HEK293 (cell line): ENCODE results near the gene CDK14.

Experiments
- CTCF ChIA-PET: fragments of 350-600 bp; formaldehyde crosslinking; extraction: SDS; loops from one replicate; lab custom pipeline; 2021; ENCODE audit warnings: antibody characterized with exemption; lab: Yijun Ruan, JAX
- POLR2A ChIA-PET: fragments of 300-600 bp; formaldehyde crosslinking; extraction: SDS; loops from one replicate; lab custom pipeline; 2020; ENCODE audit warnings: antibody characterized with exemption, inconsistent platforms; lab: Yijun Ruan, JAX
- H3K27ac ChIP-seq: fragments of 200-500 bp; sonication (Bioruptor generic); 2 replicates; pipeline ENCODE4 v1.5.1; 2014; ENCODE audit warnings: low read depth, low read length, control low read depth, inconsistent platforms; ENCODE audit errors: extremely low read depth
- H3K36me3 ChIP-seq, 2 experiments: fragments of 200-500 bp in 1 of 2; sonication (Bioruptor generic) in 1 of 2; 1 replicate in 1 of 2; 2 replicates in 1 of 2; pipeline ENCODE4 v1.5.1; 2014 to 2017; ENCODE audit warnings: inconsistent platforms in 2 of 2, low read length in 2 of 2; ENCODE audit not compliant: control insufficient read depth in 2 of 2, insufficient read depth in 1 of 2
- H3K4me1 ChIP-seq: fragments of 200-500 bp; sonication (Bioruptor generic); 2 replicates; pipeline ENCODE4 v1.5.1; 2014; ENCODE audit warnings: mild to moderate bottlenecking, low read length, inconsistent platforms; ENCODE audit not compliant: control insufficient read depth, insufficient read depth
- H3K4me3 ChIP-seq: 2 replicates; pipeline ENCODE4 v1.5.1; 2011; ENCODE audit warnings: low read depth, mild to moderate bottlenecking, control low read depth, low read length, moderate library complexity
- H3K9me3 ChIP-seq: fragments of 200-500 bp; sonication (Bioruptor generic); 2 replicates; pipeline ENCODE4 v1.5.1; 2014; ENCODE audit warnings: low read depth, low read length, inconsistent platforms; ENCODE audit not compliant: control insufficient read depth, insufficient read depth
- CTCF ChIP-seq: fragments of 450-650 bp; formaldehyde crosslinking; IDR thresholded peaks from 2 replicates; pipeline ENCODE4 v1.5.1; 2016; ENCODE audit warnings: missing biosample characterization, missing genetic modification characterization
- EGR2 ChIP-seq: fragments of 450-650 bp; formaldehyde crosslinking; IDR thresholded peaks from 2 replicates; pipeline ENCODE4 v1.5.1; 2016; ENCODE audit warnings: low read depth, missing biosample characterization, missing genetic modification characterization
- GFI1B ChIP-seq: fragments of 450-650 bp; formaldehyde crosslinking; IDR thresholded peaks from 2 replicates; pipeline ENCODE4 v1.5.1; 2016; ENCODE audit warnings: missing biosample characterization, missing genetic modification characterization
- HOXD13 ChIP-seq: sonication (generic); formaldehyde crosslinking; IDR thresholded peaks from 2 replicates; pipeline ENCODE4 v1.8.0; 2022; ENCODE audit warnings: missing genetic modification reagents, borderline replicate concordance
- KLF1 ChIP-seq: fragments of 450-650 bp; formaldehyde crosslinking; IDR thresholded peaks from 2 replicates; pipeline ENCODE4 v1.5.1; 2016; ENCODE audit warnings: missing biosample characterization, missing genetic modification characterization
- KLF7 ChIP-seq: fragments of 450-650 bp; formaldehyde crosslinking; IDR thresholded peaks from 2 replicates; pipeline ENCODE4 v1.5.1; 2016; ENCODE audit warnings: missing biosample characterization, missing genetic modification characterization, borderline replicate concordance
- KLF8 ChIP-seq: fragments of 450-650 bp; formaldehyde crosslinking; IDR thresholded peaks from 2 replicates; pipeline ENCODE4 v1.5.1; 2016; ENCODE audit warnings: missing biosample characterization, missing genetic modification characterization
- PRDM1 ChIP-seq: fragments of 450-650 bp; formaldehyde crosslinking; IDR thresholded peaks from 2 replicates; pipeline ENCODE4; 2016; ENCODE audit warnings: missing biosample characterization, missing genetic modification characterization
- ZBTB49 ChIP-seq: fragments of 450-650 bp; formaldehyde crosslinking; IDR thresholded peaks from 2 replicates; pipeline ENCODE4 v1.5.1; 2016; ENCODE audit warnings: missing biosample characterization, missing genetic modification characterization, low read depth
- ZFP41 ChIP-seq: fragments of 450-650 bp; formaldehyde crosslinking; IDR thresholded peaks from 2 replicates; pipeline ENCODE4 v1.5.1; 2016; ENCODE audit warnings: missing biosample characterization, missing genetic modification characterization, borderline replicate concordance
- ZNF211 ChIP-seq: fragments of 450-650 bp; formaldehyde crosslinking; IDR thresholded peaks from 2 replicates; pipeline ENCODE4 v1.5.1; 2016; ENCODE audit warnings: low read depth, missing biosample characterization, missing genetic modification characterization
- ZNF324 ChIP-seq: fragments of 450-650 bp; formaldehyde crosslinking; IDR thresholded peaks from 2 replicates; pipeline ENCODE4 v1.5.1; 2016; ENCODE audit warnings: missing biosample characterization, missing genetic modification characterization
- ZNF366 ChIP-seq: fragments of 450-650 bp; formaldehyde crosslinking; conservative IDR thresholded peaks from 2 replicates; pipeline ENCODE4 v1.5.1; 2016; ENCODE audit warnings: missing biosample characterization, missing genetic modification characterization
- ZNF488 ChIP-seq: fragments of 450-650 bp; formaldehyde crosslinking; IDR thresholded peaks from 2 replicates; pipeline ENCODE4 v1.5.1; 2016; ENCODE audit warnings: missing biosample characterization, missing genetic modification characterization
- ZNF510 ChIP-seq: fragments of 450-650 bp; formaldehyde crosslinking; IDR thresholded peaks from 2 replicates; pipeline ENCODE4 v1.5.1; 2018; ENCODE audit warnings: mild to moderate bottlenecking, missing genetic modification characterization, missing biosample characterization; ENCODE audit not compliant: insufficient replicate concordance
- ZNF549 ChIP-seq: fragments of 450-650 bp; IDR thresholded peaks from 2 replicates; pipeline ENCODE4 v1.5.1; 2018; ENCODE audit warnings: missing biosample characterization, missing genetic modification characterization, mild to moderate bottlenecking, inconsistent platforms, moderate library complexity
- ZNF555 ChIP-seq: fragments of 450-650 bp; formaldehyde crosslinking; conservative IDR thresholded peaks from 2 replicates; pipeline ENCODE4 v1.5.1; 2017; ENCODE audit warnings: missing biosample characterization, mild to moderate bottlenecking, missing genetic modification characterization, inconsistent platforms
- ZNF621 ChIP-seq: fragments of 450-650 bp; formaldehyde crosslinking; IDR thresholded peaks from 2 replicates; pipeline ENCODE4 v1.5.1; 2017; ENCODE audit warnings: missing biosample characterization, missing genetic modification characterization
- ZNF623 ChIP-seq: fragments of 450-650 bp; formaldehyde crosslinking; IDR thresholded peaks from 2 replicates; pipeline ENCODE4 v1.5.1; 2016; ENCODE audit warnings: missing biosample characterization, missing genetic modification characterization
- ZNF664 ChIP-seq: fragments of 450-650 bp; formaldehyde crosslinking; IDR thresholded peaks from 2 replicates; pipeline ENCODE4 v1.5.1; 2016; ENCODE audit warnings: missing biosample characterization, missing genetic modification characterization
- ZNF692 ChIP-seq: fragments of 450-650 bp; formaldehyde crosslinking; IDR thresholded peaks from 2 replicates; pipeline ENCODE4 v1.5.1; 2016; ENCODE audit warnings: missing biosample characterization, missing genetic modification characterization
- ZNF704 ChIP-seq: fragments of 450-650 bp; formaldehyde crosslinking; IDR thresholded peaks from 2 replicates; pipeline ENCODE4 v1.5.1; 2016; ENCODE audit warnings: missing biosample characterization, missing genetic modification characterization
- ZNF785 ChIP-seq: fragments of 450-650 bp; formaldehyde crosslinking; IDR thresholded peaks from 2 replicates; pipeline ENCODE4 v1.5.1; 2016; ENCODE audit warnings: missing biosample characterization, missing genetic modification characterization

Gene CDK14

GRCh38 chr7:90710466-90710850 is 114.3 kb downstream of the CDK14 start:
- H3K9me3 ChIP-seq = no peaks in the 10 kb centered on the region
- TF ChIP-seq ZNF664 (tag by site-specific recombination) (no peak), ZNF211 (tag by site-specific recombination) (no peak), KLF8 (tag by site-specific recombination) (no peak), ZNF488 (no peak), ZNF621 (tag by site-specific recombination) (no peak), KLF1 (tag by site-specific recombination) (no peak), ZNF510 (tag by site-specific recombination) (no peak), ZBTB49 (no peak), ZNF549 (tag by site-specific recombination) (no peak), EGR2 (tag by site-specific recombination) (no peak), ZNF623 (tag by site-specific recombination) (no peak), ZFP41 (tag by site-specific recombination) (no peak), PRDM1 (tag by site-specific recombination) (no peak)
- TF ChIP-seq, all 188 proteins: peak for 0
- peaks cover 20% of the 10 kb centered on the region for H3K4me1 ChIP-seq
- no peak overlapping the region for H3K4me3 ChIP-seq
- ChIA-PET POLR2A (no interaction called here), CTCF (interaction anchor here (2.9 kb wide), 1 partner anchor 323 kb away, joined by 28 read pairs; no protein-coding TSS in a partner anchor)
- H3K27ac ChIP-seq = no peak overlapping the region
- H3K36me3 ChIP-seq = no peaks in the 10 kb centered on the region

GRCh38 chr7:90713628-90714027 is 117.5 kb downstream of the CDK14 start:
- ChIA-PET CTCF (interaction anchor here (0.6 to 1.1 kb wide), 3 partner anchors 57 to 1117 kb away, joined by 3 to 4 read pairs (median 3); no protein-coding TSS in a partner anchor), POLR2A (no interaction called here)
- no peaks in the 10 kb centered on the region for H3K9me3 ChIP-seq
- H3K36me3 ChIP-seq = no peaks in the 10 kb centered on the region
- H3K4me3 ChIP-seq = no peak overlapping the region
- no peak overlapping the region for H3K27ac ChIP-seq
- peaks cover 20% of the 10 kb centered on the region for H3K4me1 ChIP-seq
- no peak for TF ChIP-seq CTCF (tag by site-specific recombination)
- no peak for TF ChIP-seq KLF7
- TF ChIP-seq ZNF555 (tag by site-specific recombination) = no peak
- TF ChIP-seq ZNF692 (tag by site-specific recombination) = no peak
- no peak for TF ChIP-seq ZNF366 (tag by site-specific recombination)
- TF ChIP-seq HOXD13 (CRISPR knock-in tag) = no peak
- TF ChIP-seq ZNF211 (tag by site-specific recombination) = no peak
- TF ChIP-seq GFI1B = no peak
- TF ChIP-seq ZNF704 (tag by site-specific recombination) = no peak
- TF ChIP-seq ZNF324 (tag by site-specific recombination) = no peak
- TF ChIP-seq ZNF785 (tag by site-specific recombination) = no peak
